Coronary artery (tissue), 2 donors: ENCODE measurements around the gene MRM1.

ENCODE experiments used
- DNase-seq: peaks from one replicate; pipeline ENCODE4 v3.0.0-alpha.2; 2017; ENCODE audit warnings: low spot score
- H3K27ac ChIP-seq, 2 donors: fragments of 200-600 bp; sonication (generic); one replicate each; pipeline ENCODE4 v1.5.1; 2016 to 2019
- H3K4me3 ChIP-seq: fragments of 200-600 bp; sonication (generic); 2 replicates; pipeline ENCODE4 v1.5.1; 2016; ENCODE audit warnings: mild to moderate bottlenecking, moderate library complexity
- TF ChIP-seq, protein P1 (sequence below): fragments of 200-600 bp; sonication (generic); IDR thresholded peaks from one replicate; pipeline ENCODE4 v1.5.1; 2019; ENCODE audit warnings: antibody characterized with exemption

The MRM1 gene

DNA sequence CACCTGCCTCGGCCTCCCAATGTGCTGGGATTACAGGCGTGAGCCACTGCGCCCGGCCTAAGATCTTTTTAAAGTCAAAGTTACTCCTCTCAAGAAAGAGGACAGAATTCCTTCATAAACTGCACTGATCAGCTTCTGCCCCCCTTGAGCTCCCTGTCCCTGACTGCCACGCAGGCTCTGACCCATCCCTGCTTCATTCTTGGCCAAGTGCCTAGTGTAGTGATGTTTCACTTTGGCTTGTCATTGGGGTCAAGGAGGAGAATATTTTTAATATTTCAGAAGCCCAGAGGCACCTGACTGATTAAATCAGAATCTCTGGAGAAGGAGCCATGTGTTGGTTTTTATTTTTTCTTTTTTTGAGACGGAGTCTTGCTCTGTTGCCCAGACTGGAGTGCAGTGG is 9.1 kb downstream of the MRM1 start:
- TF ChIP-seq, protein P1, sequence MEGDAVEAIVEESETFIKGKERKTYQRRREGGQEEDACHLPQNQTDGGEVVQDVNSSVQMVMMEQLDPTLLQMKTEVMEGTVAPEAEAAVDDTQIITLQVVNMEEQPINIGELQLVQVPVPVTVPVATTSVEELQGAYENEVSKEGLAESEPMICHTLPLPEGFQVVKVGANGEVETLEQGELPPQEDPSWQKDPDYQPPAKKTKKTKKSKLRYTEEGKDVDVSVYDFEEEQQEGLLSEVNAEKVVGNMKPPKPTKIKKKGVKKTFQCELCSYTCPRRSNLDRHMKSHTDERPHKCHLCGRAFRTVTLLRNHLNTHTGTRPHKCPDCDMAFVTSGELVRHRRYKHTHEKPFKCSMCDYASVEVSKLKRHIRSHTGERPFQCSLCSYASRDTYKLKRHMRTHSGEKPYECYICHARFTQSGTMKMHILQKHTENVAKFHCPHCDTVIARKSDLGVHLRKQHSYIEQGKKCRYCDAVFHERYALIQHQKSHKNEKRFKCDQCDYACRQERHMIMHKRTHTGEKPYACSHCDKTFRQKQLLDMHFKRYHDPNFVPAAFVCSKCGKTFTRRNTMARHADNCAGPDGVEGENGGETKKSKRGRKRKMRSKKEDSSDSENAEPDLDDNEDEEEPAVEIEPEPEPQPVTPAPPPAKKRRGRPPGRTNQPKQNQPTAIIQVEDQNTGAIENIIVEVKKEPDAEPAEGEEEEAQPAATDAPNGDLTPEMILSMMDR, result no peak
- Histone ChIP-seq H3K4me3 (no peak overlapping the region), H3K27ac (no peak overlapping the region)
- DNase-seq, result no peak

DNA sequence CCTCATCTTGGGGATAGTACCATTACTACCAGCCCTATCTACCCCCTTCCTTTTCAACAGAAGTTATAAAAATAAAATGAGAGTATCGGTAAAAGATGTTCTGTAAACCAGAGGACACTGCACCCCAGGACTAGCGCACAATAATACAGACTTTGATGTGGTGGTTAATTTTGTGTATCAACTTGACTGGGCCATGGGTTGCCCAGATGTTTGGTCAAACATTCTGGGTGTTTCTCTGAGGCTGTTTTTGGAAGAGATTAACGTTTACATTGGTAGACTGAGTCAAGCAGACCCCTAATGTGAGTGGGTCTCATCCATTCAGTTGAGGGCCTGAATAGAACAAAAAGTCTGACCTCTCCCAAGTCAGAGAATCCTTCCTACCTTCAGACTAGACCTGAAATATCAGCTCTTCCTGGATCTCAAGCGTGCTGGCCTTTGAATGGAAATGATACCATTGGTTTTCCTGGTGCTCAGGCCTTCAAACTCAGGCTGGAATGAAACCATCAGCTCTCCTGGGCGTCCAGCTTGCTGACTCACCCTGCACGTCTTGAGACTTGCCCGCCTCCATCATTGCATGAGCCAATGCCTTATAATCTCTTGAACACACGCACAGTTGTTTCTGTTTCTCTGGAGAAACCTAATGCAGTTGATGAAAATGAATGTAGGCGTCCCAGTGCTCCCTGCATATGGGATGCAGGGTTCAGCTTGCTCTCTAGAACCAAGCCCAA is 10.1 kb downstream of the MRM1 start:
- H3K27ac ChIP-seq, result no peak overlapping the region
- TF ChIP-seq, protein P1, result no peak
- DNase-seq, result no peak
- H3K4me3 ChIP-seq, result no peak overlapping the region

DNA sequence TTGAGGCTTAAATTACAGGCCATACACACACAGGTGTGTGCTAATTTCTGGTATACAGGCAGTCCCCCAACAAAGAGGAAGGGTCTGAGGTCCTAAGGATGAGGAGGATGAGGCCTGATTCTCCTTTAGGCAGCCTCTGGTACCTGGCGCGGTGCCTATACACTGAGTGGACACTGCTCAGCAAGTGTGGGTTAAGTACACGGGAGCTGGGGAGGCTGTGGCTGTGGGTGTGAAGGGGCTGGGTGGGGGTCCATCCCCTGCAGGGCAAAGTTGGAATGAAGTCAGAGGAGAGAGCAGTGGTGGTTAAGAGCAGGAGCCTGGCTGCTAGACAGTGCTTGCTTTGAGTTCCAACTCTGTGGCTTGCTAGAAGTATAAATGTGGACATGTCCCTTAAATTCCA is 10.9 kb downstream of the MRM1 start:
- H3K4me3 ChIP-seq, result no peak overlapping the region
- H3K27ac ChIP-seq, result no peak overlapping the region
- DNase-seq, result no peak
- TF ChIP-seq, protein P1, result no peak

DNA sequence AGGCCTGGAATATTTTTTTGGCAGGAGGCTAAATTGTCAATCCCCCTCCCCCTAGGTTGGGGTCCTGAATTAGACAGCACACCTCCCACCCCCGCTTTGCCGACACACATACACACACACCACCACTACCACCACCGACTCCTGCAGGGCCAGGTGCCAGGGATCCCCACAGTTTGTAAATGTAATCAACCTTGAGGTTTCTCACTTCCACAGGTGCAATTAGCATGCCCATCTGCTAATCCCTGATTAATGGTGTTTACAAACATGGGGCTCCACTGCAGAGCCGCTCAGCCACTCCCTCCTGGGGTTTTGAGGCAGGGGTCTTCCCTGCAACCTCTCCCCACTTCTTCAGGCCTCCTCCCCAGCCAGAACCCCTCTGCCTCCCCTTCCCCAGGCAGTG is 11.8 kb downstream of the MRM1 start:
- TF ChIP-seq, protein P1, result no peak
- no peak for DNase-seq
- H3K4me3 ChIP-seq, result no peak overlapping the region

DNA sequence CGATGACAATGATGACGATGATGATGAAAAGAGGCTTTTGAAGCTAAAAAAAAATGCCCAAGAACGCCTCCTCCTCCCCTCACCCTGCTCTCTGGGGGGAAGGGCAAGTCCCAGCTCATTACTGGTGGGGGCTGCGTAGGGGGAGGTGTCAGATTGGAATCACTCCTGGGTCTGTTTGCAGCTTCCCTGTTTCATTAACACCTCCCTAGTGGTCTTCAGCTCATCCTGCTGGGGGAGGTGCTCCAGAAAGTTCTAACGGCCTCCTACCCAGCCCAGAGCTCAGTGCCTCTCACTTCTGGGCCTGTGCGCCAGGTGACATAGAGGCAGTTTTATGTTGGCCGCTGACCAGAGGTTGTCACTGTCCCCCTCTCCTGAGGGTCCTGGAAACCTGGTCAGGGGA is 12.7 kb downstream of the MRM1 start:
- DNase-seq, result no peak
- no peak overlapping the region for H3K4me3 ChIP-seq
- TF ChIP-seq, protein P1, result no peak

More for the DNA sequence above, 11.8 kb downstream of the MRM1 start:
- H3K27ac ChIP-seq, result no peak overlapping the region

DNA sequence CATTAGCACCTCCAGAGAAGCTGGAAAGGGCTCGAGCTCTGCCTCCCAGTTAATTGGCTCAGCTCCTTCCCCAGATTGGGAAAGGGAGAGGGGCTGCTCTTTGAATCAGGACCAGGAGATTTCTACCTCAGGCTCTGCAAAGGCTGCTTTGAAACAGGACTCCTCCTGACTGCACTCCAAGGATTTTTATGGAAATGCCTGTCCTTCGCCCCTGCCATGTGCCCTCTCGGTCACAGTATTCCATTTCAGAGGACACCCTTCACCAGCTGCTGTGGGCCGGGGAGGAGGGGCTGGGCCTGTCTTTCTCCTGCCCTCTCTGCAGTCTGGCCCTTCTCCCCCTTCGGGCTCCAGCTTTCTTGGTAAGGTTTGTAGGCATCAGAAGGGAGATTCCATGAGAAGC is 13.6 kb downstream of the MRM1 start:
- Histone ChIP-seq H3K4me3 (no peak overlapping the region), H3K27ac (no peak overlapping the region)
- no peak for DNase-seq
- TF ChIP-seq, protein P1, result no peak

More for the DNA sequence above, 12.7 kb downstream of the MRM1 start:
- H3K27ac ChIP-seq, result no peak overlapping the region
